Raji (cell line): ENCODE results near the gene RYR2.

Experiments
- POLR2A ChIP-seq: IDR thresholded peaks from 2 replicates; pipeline ENCODE4 v1.6.1; 2011; ENCODE audit warnings: low read depth, low read length, control low read depth; ENCODE audit not compliant: insufficient read depth

RYR2 gene

GRCh38 chr1:237108297-237109040 lies 66.5 kb downstream of the RYR2 start:
- TF ChIP-seq POLR2A, result no peak

GRCh38 chr1:237111807-237112206 lies 69.8 kb downstream of the RYR2 start:
- TF ChIP-seq POLR2A, result no peak

GRCh38 chr1:237112663-237113062 lies 70.7 kb downstream of the RYR2 start:
- no peak for TF ChIP-seq POLR2A

- TF ChIP-seq POLR2A, result no peak
These were observed 73.1 kb downstream of the RYR2 start for GRCh38 chr1:237115035-237115434.

GRCh38 chr1:237119091-237119490 lies 77.1 kb downstream of the RYR2 start:
- no peak for TF ChIP-seq POLR2A

- TF ChIP-seq POLR2A, result no peak
These were observed 78.7 kb downstream of the RYR2 start for GRCh38 chr1:237120683-237121082.

GRCh38 chr1:237124856-237125462 lies 83.0 kb downstream of the RYR2 start:
- no peak for TF ChIP-seq POLR2A

GRCh38 chr1:237126180-237126579 lies 84.2 kb downstream of the RYR2 start:
- TF ChIP-seq POLR2A, result no peak

- TF ChIP-seq POLR2A, result no peak
These were observed 91.9 kb downstream of the RYR2 start for GRCh38 chr1:237133921-237134320.

GRCh38 chr1:237134929-237135328 lies 92.9 kb downstream of the RYR2 start:
- TF ChIP-seq POLR2A, result no peak

GRCh38 chr1:237138551-237138950 lies 96.6 kb downstream of the RYR2 start:
- TF ChIP-seq POLR2A, result no peak

GRCh38 chr1:237139732-237140131 lies 97.7 kb downstream of the RYR2 start:
- no peak for TF ChIP-seq POLR2A

- TF ChIP-seq POLR2A, result no peak
These were observed 99.0 kb downstream of the RYR2 start for GRCh38 chr1:237140986-237141385.

- no peak for TF ChIP-seq POLR2A
These were observed 99.5 kb downstream of the RYR2 start for GRCh38 chr1:237141502-237141901.

GRCh38 chr1:237145379-237146135 lies 103.6 kb downstream of the RYR2 start:
- no peak for TF ChIP-seq POLR2A

GRCh38 chr1:237146241-237146640 lies 104.3 kb downstream of the RYR2 start:
- TF ChIP-seq POLR2A, result no peak

GRCh38 chr1:237149857-237150256 lies 107.9 kb downstream of the RYR2 start:
- no peak for TF ChIP-seq POLR2A
